ENCODE data around the gene PTK7.

GRCh38 chr6:43081043-43081442 is 4.9 kb downstream of the PTK7 start:
- no peak for TF ChIP-seq CTCF (IDR thresholded peaks at IDR 0.05)
- TF ChIP-seq POLR2A (IDR thresholded peaks at IDR 0.05): no peak
